Stimulated activated CD4-positive, alpha-beta T cell treated with anti-CD3 and anti-CD28 coated beads, Interleukin-1b, Interleukin-23, amount 100 ng/mL, for 24 hours (primary cell): Measurements from ENCODE around the gene PHYKPL.
A peak's percentile ranks its signal among the peaks of the same experiment; 100 is the strongest.
"Not testable (repeated sequence)": the region's sequence is repeated elsewhere in the genome, so short reads cannot be mapped to it uniquely, and the experiment has no call there.

Experiments
- DNase-seq, 4 experiments: peaks; one replicate each; pipeline ENCODE4 v3.0.0-alpha.2; 2020; ENCODE audit warnings: low read depth in 4 of 4, low spot score in 1 of 4

The PHYKPL gene

DNA sequence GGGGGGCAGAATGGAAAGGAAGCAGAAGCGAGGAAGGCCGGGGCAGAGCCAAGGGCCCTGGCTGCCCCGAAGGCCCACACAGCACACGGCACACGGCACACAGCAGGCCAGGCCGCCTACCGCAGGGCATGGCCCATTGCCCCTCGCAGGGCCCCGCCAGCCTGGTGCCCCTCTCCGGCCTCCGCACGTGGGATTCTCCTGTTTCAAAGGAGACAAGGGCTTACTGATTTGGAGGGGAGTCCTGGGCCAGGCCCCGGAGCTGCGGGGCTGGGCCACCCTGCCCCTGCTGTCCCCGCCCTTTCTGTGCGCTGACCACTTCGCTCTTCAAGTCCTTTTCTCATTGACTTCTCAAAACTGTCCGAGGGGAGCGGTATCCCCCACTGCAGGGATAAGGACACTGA lies 7.7 kb upstream of the PHYKPL start:
- no peak for DNase-seq

- not testable (repeated sequence) for DNase-seq
Measured at GRCh38 chr5:178239626-178240301, 7.2 kb upstream of the PHYKPL start.

- no peak for DNase-seq
Measured at GRCh38 chr5:178238711-178239592, 6.3 kb upstream of the PHYKPL start.

- no peak for DNase-seq
Measured at GRCh38 chr5:178238313-178238635, 5.7 kb upstream of the PHYKPL start.

DNA sequence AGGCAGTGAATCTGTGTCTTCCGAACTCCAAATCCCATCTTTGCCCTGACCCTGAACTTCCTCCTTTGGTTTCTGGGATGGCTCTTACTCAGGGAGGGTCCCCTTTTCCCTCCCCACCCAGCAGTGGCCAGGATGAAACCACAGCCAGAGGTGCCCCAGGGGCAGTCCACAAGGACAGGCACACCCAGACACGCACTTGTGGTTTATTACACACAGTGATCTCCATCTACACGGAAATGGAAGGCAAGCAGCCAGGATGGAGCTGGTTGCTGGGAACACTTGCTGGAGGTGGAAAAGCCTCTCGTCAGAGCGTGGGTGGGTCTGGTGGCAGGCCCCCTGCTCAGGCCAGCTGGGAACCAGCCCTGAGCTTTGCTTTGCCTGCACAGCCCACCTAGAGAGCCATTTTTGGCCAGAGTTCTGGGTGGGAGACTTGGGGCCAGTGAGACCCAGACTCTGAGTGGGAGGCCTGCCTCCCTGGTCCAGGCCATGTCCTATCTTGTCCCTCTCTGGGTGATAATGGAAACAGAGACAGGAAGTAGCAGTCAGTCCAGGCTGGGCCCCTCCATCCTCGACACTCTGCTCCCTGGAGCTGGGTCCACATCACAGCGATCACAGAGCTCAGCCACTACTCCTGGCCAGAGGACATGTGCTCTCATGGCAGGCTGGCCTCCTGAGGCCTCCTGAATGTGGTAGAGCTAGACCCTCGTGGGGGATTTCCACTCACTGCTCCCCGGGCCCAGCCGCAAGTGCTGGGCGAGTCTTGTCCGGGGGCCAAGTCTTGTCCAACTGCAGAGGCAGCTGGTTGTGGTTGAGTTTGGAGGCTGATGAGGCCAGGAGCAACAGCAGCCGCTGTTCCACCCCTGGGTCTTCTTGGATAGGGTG lies 5.1 kb upstream of the PHYKPL start:
- DNase-seq = no peak

GRCh38 chr5:178236679-178237078 lies 4.1 kb upstream of the PHYKPL start:
- DNase-seq = no peak

DNA sequence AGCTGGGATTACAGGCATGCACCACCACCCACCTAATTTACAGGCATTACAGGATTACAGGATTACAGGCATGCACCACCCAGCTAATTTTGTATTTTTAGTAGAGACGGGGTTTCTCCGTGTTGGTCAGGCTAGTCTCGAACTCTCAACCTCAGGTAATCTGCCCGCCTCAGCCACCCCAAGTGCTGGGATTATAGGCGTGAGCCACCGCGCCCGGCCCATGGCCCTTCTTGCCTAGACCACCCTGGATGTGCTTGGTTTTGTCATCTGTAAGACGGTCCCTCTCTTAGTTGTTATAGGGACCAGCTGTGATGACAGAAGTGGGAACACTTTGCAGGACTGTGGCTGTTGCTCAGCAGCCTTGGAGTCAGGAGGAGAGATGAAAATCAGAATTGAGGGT lies 3.5 kb upstream of the PHYKPL start:
- DNase-seq = no peak

- DNase-seq = no peak
Measured at GRCh38 chr5:178235588-178235974, 3.0 kb upstream of the PHYKPL start.

- DNase-seq = peak; percentile 47 to 62 (median 62)
Measured at GRCh38 chr5:178234750-178235587, 2.4 kb upstream of the PHYKPL start.

GRCh38 chr5:178234121-178234749 lies 1.6 kb upstream of the PHYKPL start:
- DNase-seq = no peak

DNA sequence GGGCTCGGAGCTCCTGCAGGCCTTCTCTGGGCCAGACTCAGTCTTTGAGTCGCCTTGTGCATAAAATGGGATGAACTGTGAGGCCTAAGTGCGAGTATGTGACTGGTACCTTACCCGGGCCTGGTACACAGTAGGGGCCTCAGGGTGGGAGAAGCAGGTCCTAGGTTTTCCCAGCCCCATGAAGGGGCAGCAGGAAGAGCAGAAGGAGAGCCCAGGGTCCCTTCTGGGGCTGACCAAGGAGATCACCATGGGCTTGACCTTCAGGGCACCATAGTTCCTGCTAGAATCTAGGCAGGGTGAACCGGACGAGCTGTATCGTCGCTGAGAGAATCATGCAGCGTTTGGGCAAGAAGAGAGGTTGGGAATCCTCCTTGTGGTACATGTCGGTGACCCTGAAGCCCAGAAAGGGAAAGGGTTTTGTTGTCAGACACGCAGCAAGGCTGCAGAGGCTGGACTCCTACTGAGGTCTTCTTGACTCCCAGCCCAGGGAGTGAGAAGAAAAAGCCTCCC lies 373 bp upstream of the PHYKPL start:
- DNase-seq = no peak

DNA sequence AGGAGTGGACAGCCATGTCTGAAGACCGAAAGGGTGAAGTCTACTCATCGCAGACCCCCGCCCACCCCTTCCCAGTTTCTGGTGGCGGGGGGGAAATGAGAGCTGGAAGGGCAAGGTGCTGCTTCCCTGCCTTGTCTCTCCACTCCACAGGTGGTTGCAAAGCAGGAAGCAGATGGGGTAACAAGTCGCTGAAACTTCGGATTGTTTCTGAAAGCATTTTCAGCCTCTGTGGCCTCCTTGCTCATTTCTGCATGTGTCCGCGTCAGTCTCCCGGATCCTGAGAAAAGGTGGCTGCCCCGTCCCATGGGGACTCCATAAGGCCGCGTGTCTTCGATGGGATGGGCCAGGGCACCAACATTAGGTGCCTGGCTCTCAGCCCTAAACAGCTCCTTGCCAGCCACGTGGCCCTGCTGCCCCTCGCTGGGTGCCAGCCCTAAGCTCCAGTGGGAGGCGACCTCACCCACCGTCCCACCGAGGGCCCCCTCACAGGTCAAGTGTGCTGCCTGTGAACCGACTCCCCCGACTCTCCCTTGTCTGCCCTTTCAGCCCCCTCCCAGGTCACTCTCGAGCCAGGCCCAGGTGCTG lies 971 bp downstream of the PHYKPL start:
- DNase-seq = no peak

DNA sequence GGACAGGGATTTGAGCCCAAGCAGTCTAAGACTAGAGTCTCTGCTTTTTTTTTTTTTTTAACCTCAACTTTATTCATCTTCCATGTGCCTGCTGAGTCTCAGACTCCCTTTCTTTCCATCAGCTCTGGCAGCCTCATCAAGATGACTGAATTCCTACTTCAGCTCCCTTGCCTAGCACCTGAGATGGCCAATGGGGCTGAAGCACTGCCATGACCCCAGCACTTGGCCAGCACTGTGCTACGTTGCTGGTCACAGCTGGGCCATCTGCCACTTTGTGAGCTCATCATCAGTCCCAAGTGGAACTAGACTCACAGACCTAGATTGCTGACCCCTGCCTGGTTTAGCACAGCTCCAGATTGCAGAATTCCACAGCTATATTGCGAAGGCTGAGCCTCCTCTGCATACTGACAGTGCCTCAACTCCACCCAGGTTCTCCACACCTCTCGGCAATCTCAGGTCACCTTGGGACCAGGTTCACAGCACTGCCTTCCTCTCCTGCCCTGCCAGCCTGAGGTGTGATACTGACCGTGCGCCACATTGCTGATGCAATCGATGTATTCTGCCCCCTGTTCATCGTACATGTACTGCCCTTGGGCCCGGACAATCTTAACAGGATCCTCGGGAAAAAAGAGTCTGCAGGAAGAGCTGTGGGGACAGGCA lies 1.6 kb downstream of the PHYKPL start:
- DNase-seq = no peak

- DNase-seq = no peak
Measured at GRCh38 chr5:178229861-178230260, 2.7 kb downstream of the PHYKPL start.

GRCh38 chr5:178229111-178229510 lies 3.5 kb downstream of the PHYKPL start:
- not testable (repeated sequence) for DNase-seq

- DNase-seq = no peak
Measured at GRCh38 chr5:178228609-178229008, 4.0 kb downstream of the PHYKPL start.

GRCh38 chr5:178227929-178228328 lies 4.7 kb downstream of the PHYKPL start:
- DNase-seq = no peak

- no peak for DNase-seq
Measured at GRCh38 chr5:178227138-178227659, 5.4 kb downstream of the PHYKPL start.

DNA sequence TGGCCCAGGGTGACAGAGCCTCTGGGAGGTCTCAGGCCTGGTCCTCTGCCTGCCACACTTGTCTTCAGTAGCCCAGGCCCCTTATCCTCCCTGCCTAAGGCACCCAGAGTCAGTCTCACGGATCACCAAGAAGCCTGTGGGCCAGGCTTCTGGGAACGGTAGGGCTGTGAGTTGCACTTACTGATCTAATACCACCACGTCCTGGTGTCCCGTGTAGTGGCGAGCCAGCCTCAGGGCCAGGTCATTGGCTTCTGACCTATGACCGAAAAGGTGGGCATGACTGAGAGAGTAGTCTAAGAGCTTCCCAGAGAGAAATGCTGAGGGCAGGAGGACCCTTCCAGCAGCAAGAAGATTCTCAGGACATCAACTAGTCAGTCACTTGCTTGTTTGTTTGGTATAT lies 7.4 kb downstream of the PHYKPL start:
- no peak for DNase-seq
